ENCODE measurements around the gene STK32B.

The STK32B gene

GRCh38 chr4:5012244-5012898 lies 38.9 kb upstream of the STK32B start:
- TF ChIP-seq CTCF (conservative IDR thresholded peaks at IDR 0.05): no peak
- no peak overlapping the region for H3K27ac ChIP-seq

- TF ChIP-seq CTCF (conservative IDR thresholded peaks at IDR 0.05): no peak
- H3K27ac ChIP-seq: no peak overlapping the region
Observed at GRCh38 chr4:5012958-5013357, 38.3 kb upstream of the STK32B start.

- no peak for TF ChIP-seq CTCF (conservative IDR thresholded peaks at IDR 0.05)
Observed at GRCh38 chr4:5014007-5014682, 37.1 kb upstream of the STK32B start.

GRCh38 chr4:5018096-5018495 lies 33.2 kb upstream of the STK32B start:
- TF ChIP-seq CTCF (conservative IDR thresholded peaks at IDR 0.05): peak; percentile 54
- no peak overlapping the region for H3K27ac ChIP-seq

More at GRCh38 chr4:5014007-5014682, 37.1 kb upstream of the STK32B start:
- H3K27ac ChIP-seq: no peak overlapping the region

GRCh38 chr4:5018603-5019002 lies 32.7 kb upstream of the STK32B start:
- no peak for TF ChIP-seq CTCF (conservative IDR thresholded peaks at IDR 0.05)
- H3K27ac ChIP-seq: no peak overlapping the region

- no peak for TF ChIP-seq CTCF (conservative IDR thresholded peaks at IDR 0.05)
- H3K27ac ChIP-seq: no peak within 1 kb of the TSS
Observed at GRCh38 chr4:5019274-5019673, 32.0 kb upstream of the STK32B start, which contains the start of gene CYTL1. Gene CYTL1, minus strand, starts transcription at chr4:5019458. Its CDS starts 13 bp downstream, at chr4:5019445.

GRCh38 chr4:5019796-5020195 lies 31.5 kb upstream of the STK32B start:
- TF ChIP-seq CTCF (conservative IDR thresholded peaks at IDR 0.05): no peak
- no peak overlapping the region for H3K27ac ChIP-seq
